GM21786 (cell line): ENCODE measurements around the gene ACER2.
"Not testable (repeated sequence)": the region's sequence is repeated elsewhere in the genome, so short reads cannot be mapped to it uniquely, and the experiment has no call there.

Experiments used
- ATAC-seq: cut with Tn5 transposase; IDR thresholded peaks from one replicate; pipeline ENCODE4 v1.9.1; 2021; ENCODE audit not compliant: unreplicated experiment

The ACER2 gene

GRCh38 chr9:19408693-19409400 is at the start of gene ACER2:
ACER2 (plus strand) TSS chr9:19409009; CDS start chr9:19409085, 76 bp downstream.
- ATAC-seq = peak; percentile 89

GRCh38 chr9:19369107-19369506 is 39.7 kb upstream of the ACER2 start:
- no peak for ATAC-seq

GRCh38 chr9:19371942-19372341 is 36.9 kb upstream of the ACER2 start:
- no peak for ATAC-seq

- no peak for ATAC-seq
Observed at GRCh38 chr9:19372567-19372966, 36.2 kb upstream of the ACER2 start.

GRCh38 chr9:19373527-19373926 is 35.3 kb upstream of the ACER2 start:
- ATAC-seq = no peak

- ATAC-seq = no peak
Observed at GRCh38 chr9:19375538-19375937, 33.3 kb upstream of the ACER2 start.

GRCh38 chr9:19376931-19377330 is 31.9 kb upstream of the ACER2 start:
- ATAC-seq = no peak

GRCh38 chr9:19378164-19378563 is 30.6 kb upstream of the ACER2 start:
- no peak for ATAC-seq

GRCh38 chr9:19378647-19379046 is 30.2 kb upstream of the ACER2 start:
- ATAC-seq = no peak

- ATAC-seq = no peak
Observed at GRCh38 chr9:19379283-19379682, 29.5 kb upstream of the ACER2 start.

- peak; percentile 27 for ATAC-seq
Observed at GRCh38 chr9:19379697-19380046, 29.1 kb upstream of the ACER2 start.

GRCh38 chr9:19380826-19381075 is 28.1 kb upstream of the ACER2 start:
- ATAC-seq = no peak

- ATAC-seq = no peak
Observed at GRCh38 chr9:19381656-19382055, 27.2 kb upstream of the ACER2 start.

- not testable (repeated sequence) for ATAC-seq
Observed at GRCh38 chr9:19385212-19385611, 23.6 kb upstream of the ACER2 start.

GRCh38 chr9:19385786-19386501 is 22.9 kb upstream of the ACER2 start:
- ATAC-seq = no peak

- no peak for ATAC-seq
Observed at GRCh38 chr9:19386502-19387044, 22.2 kb upstream of the ACER2 start.

- ATAC-seq = no peak
Observed at GRCh38 chr9:19387317-19387716, 21.5 kb upstream of the ACER2 start.

GRCh38 chr9:19389539-19389938 is 19.3 kb upstream of the ACER2 start:
- ATAC-seq = not testable (repeated sequence)

GRCh38 chr9:19397845-19398244 is 11.0 kb upstream of the ACER2 start:
- no peak for ATAC-seq

- not testable (repeated sequence) for ATAC-seq
Observed at GRCh38 chr9:19403231-19403630, 5.6 kb upstream of the ACER2 start.

- no peak for ATAC-seq
Observed at GRCh38 chr9:19404283-19405075, 4.3 kb upstream of the ACER2 start.

- no peak for ATAC-seq
Observed at GRCh38 chr9:19405771-19406170, 3.0 kb upstream of the ACER2 start.
